Measurements from ENCODE around the gene THBS1.

The THBS1 gene

DNA sequence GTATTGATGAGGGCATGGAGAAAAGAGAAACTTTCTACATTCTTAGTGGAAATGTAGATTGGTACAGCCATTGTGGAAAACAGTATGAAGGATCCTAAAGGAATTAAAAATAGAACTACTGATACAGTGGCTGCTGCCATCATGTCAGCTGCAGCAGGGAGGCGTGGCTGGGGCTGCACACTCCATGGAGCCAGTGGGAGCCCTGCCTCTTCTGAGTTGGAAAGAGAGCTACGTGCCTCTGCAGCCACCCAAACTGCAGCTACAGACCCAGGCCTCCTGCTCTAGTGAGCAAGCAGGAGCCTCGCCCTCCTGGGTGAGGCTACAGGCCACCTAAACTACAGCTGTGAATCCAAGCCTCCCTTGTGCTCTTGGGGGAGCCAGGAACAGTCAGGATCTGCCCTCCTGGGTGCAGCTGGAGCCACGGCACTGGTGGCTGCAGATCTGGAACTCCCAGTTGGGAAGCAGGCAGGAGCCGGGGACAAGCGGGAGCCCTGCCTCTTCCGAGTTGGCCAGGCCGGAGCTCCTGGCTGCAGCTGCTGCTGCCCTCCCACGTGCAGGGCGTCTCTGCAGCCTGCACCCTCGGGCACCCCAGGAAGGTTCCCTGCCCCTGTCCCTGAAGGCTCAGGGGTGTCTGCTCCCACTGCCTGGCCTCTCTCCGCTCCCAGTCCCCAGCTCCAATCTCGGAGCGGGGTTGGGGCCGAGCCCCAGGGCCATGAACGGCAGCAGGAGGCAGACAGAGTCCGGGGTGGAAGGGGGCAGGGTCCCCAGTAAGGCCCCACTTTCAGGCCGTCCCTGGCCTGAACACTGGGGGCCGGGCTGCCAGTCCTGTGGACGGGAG is 64.5 kb downstream of the THBS1 start:
- TF ChIP-seq ZBTB7A (IDR thresholded peaks at IDR 0.05; ENCODE audit: low read depth) = no peak
- no peak for TF ChIP-seq EGR1 (IDR thresholded peaks at IDR 0.05)
- TF ChIP-seq, protein P1, sequence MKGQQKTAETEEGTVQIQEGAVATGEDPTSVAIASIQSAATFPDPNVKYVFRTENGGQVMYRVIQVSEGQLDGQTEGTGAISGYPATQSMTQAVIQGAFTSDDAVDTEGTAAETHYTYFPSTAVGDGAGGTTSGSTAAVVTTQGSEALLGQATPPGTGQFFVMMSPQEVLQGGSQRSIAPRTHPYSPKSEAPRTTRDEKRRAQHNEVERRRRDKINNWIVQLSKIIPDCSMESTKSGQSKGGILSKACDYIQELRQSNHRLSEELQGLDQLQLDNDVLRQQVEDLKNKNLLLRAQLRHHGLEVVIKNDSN (IDR thresholded peaks at IDR 0.05) = no peak
- no peak for TF ChIP-seq YY1 (IDR thresholded peaks at IDR 0.05; ENCODE audit: low read depth)
- no peak for TF ChIP-seq FOXM1 (IDR thresholded peaks at IDR 0.05; ENCODE audit: borderline replicate concordance, low read depth)
- no peak for TF ChIP-seq TEAD4 (IDR thresholded peaks at IDR 0.05)
- TF ChIP-seq, protein P2, sequence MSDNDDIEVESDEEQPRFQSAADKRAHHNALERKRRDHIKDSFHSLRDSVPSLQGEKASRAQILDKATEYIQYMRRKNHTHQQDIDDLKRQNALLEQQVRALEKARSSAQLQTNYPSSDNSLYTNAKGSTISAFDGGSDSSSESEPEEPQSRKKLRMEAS (IDR thresholded peaks at IDR 0.05) = no peak
- no peak for TF ChIP-seq CREB1 (IDR thresholded peaks at IDR 0.05; ENCODE audit: low read depth)
- no peak for TF ChIP-seq TAF1 (IDR thresholded peaks at IDR 0.05; ENCODE audit: low read depth)
- no peak for TF ChIP-seq EP300 (IDR thresholded peaks at IDR 0.05; ENCODE audit: borderline replicate concordance)
- TF ChIP-seq, protein P3, sequence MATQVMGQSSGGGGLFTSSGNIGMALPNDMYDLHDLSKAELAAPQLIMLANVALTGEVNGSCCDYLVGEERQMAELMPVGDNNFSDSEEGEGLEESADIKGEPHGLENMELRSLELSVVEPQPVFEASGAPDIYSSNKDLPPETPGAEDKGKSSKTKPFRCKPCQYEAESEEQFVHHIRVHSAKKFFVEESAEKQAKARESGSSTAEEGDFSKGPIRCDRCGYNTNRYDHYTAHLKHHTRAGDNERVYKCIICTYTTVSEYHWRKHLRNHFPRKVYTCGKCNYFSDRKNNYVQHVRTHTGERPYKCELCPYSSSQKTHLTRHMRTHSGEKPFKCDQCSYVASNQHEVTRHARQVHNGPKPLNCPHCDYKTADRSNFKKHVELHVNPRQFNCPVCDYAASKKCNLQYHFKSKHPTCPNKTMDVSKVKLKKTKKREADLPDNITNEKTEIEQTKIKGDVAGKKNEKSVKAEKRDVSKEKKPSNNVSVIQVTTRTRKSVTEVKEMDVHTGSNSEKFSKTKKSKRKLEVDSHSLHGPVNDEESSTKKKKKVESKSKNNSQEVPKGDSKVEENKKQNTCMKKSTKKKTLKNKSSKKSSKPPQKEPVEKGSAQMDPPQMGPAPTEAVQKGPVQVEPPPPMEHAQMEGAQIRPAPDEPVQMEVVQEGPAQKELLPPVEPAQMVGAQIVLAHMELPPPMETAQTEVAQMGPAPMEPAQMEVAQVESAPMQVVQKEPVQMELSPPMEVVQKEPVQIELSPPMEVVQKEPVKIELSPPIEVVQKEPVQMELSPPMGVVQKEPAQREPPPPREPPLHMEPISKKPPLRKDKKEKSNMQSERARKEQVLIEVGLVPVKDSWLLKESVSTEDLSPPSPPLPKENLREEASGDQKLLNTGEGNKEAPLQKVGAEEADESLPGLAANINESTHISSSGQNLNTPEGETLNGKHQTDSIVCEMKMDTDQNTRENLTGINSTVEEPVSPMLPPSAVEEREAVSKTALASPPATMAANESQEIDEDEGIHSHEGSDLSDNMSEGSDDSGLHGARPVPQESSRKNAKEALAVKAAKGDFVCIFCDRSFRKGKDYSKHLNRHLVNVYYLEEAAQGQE (IDR thresholded peaks at IDR 0.05; ENCODE audit: low read depth) = no peak
- TF ChIP-seq TCF12 (IDR thresholded peaks at IDR 0.05; ENCODE audit: low read depth) = no peak
- no peak for TF ChIP-seq NFIC (IDR thresholded peaks at IDR 0.05)
- TF ChIP-seq CEBPB (IDR thresholded peaks at IDR 0.05) = no peak

DNA sequence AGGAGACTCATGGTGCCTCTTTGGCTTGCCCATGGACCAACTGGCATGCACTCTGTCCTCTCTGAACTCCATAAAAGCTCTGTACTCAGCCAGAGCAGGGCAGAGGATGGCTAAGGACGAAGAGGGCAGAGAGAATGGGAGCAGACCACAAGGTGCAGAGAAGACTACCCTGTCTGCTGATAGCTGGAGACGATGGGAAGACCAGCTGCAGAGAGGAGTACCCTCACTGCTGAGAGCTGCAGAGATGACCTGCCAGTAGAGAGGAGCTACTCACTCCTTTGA is 65.0 kb downstream of the THBS1 start:
- TF ChIP-seq TCF12 (IDR thresholded peaks at IDR 0.05; ENCODE audit: low read depth) (no peak), RAD21 (IDR thresholded peaks at IDR 0.05; ENCODE audit: low read depth) (no peak), FOXM1 (IDR thresholded peaks at IDR 0.05; ENCODE audit: borderline replicate concordance, low read depth) (no peak), NFIC (IDR thresholded peaks at IDR 0.05) (no peak), YY1 (IDR thresholded peaks at IDR 0.05; ENCODE audit: low read depth) (no peak), CREB1 (IDR thresholded peaks at IDR 0.05; ENCODE audit: low read depth) (no peak), TAF1 (IDR thresholded peaks at IDR 0.05; ENCODE audit: low read depth) (no peak), CEBPB (IDR thresholded peaks at IDR 0.05) (no peak), TEAD4 (IDR thresholded peaks at IDR 0.05) (no peak), EGR1 (IDR thresholded peaks at IDR 0.05) (no peak), EP300 (IDR thresholded peaks at IDR 0.05; ENCODE audit: borderline replicate concordance) (no peak), ZBTB7A (IDR thresholded peaks at IDR 0.05; ENCODE audit: low read depth) (no peak)
- TF ChIP-seq, protein P1 (IDR thresholded peaks at IDR 0.05) = no peak
- TF ChIP-seq, protein P3 (IDR thresholded peaks at IDR 0.05; ENCODE audit: low read depth) = no peak
- TF ChIP-seq, protein P2 (IDR thresholded peaks at IDR 0.05) = no peak

DNA sequence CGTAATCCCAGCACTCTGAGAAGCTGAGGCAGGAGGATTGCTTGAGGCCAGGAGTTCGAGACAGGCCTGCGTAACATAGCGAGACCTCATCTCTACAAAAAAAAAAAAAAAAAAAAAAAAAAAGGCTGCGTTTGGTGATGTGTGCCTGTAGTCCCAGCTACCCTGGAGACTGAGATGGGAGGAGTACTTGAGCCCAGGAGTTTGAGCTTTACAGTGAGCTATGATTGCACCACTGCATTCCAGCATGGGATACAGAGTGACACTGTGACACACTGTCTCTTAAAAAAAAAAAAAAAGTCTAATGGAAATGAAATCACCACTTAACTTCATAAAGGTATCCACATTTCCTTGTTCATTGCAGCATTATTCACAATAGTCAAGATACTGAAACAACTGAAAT is 65.5 kb downstream of the THBS1 start:
- TF ChIP-seq, protein P1 (IDR thresholded peaks at IDR 0.05) = no peak
- TF ChIP-seq RAD21 (IDR thresholded peaks at IDR 0.05; ENCODE audit: low read depth) (no peak), FOXM1 (IDR thresholded peaks at IDR 0.05; ENCODE audit: borderline replicate concordance, low read depth) (no peak), TEAD4 (IDR thresholded peaks at IDR 0.05) (no peak)
- TF ChIP-seq, protein P2 (IDR thresholded peaks at IDR 0.05) = no peak

Measured in Ishikawa (cell line).